Measurements from ENCODE around the gene INPP5A.
"Not testable (repeated sequence)": the region's sequence is repeated elsewhere in the genome, so short reads cannot be mapped to it uniquely, and the experiment has no call there.

INPP5A gene

GRCh38 chr10:132595021-132595420 is 57.4 kb downstream of the INPP5A start:
- no peak for DNase-seq (ENCODE audit: low spot score)

GRCh38 chr10:132595854-132596253 is 58.3 kb downstream of the INPP5A start:
- no peak for DNase-seq (ENCODE audit: low spot score)

- no peak for DNase-seq (ENCODE audit: low spot score)
Measured at GRCh38 chr10:132596742-132597279, 59.2 kb downstream of the INPP5A start.

- no peak for DNase-seq (ENCODE audit: low spot score)
Measured at GRCh38 chr10:132597654-132598053, 60.1 kb downstream of the INPP5A start.

- not testable (repeated sequence) for DNase-seq (ENCODE audit: low spot score)
Measured at GRCh38 chr10:132599023-132599618, 61.5 kb downstream of the INPP5A start.

- DNase-seq (ENCODE audit: low spot score): no peak
Measured at GRCh38 chr10:132599732-132600131, 62.1 kb downstream of the INPP5A start.

GRCh38 chr10:132600416-132600815 is 62.8 kb downstream of the INPP5A start:
- DNase-seq (ENCODE audit: low spot score): no peak

- no peak for DNase-seq (ENCODE audit: low spot score)
Measured at GRCh38 chr10:132601567-132601966, 64.0 kb downstream of the INPP5A start.

GRCh38 chr10:132602614-132603013 is 65.0 kb downstream of the INPP5A start:
- DNase-seq (ENCODE audit: low spot score): no peak

GRCh38 chr10:132603851-132604533 is 66.4 kb downstream of the INPP5A start:
- DNase-seq (ENCODE audit: low spot score): no peak

GRCh38 chr10:132604686-132605085 is 67.1 kb downstream of the INPP5A start:
- no peak for DNase-seq (ENCODE audit: low spot score)

- no peak for DNase-seq (ENCODE audit: low spot score)
Measured at GRCh38 chr10:132605390-132605789, 67.8 kb downstream of the INPP5A start.

- no peak for DNase-seq (ENCODE audit: low spot score)
Measured at GRCh38 chr10:132606031-132606491, 68.5 kb downstream of the INPP5A start.

GRCh38 chr10:132606536-132607316 is 69.1 kb downstream of the INPP5A start:
- no peak for DNase-seq (ENCODE audit: low spot score)

- no peak for DNase-seq (ENCODE audit: low spot score)
Measured at GRCh38 chr10:132607491-132607890, 69.9 kb downstream of the INPP5A start.

- DNase-seq (ENCODE audit: low spot score): no peak
Measured at GRCh38 chr10:132607961-132608495, 70.4 kb downstream of the INPP5A start.

- DNase-seq (ENCODE audit: low spot score): no peak
Measured at GRCh38 chr10:132608511-132609195, 71.1 kb downstream of the INPP5A start.

GRCh38 chr10:132609211-132609610 is 71.6 kb downstream of the INPP5A start:
- no peak for DNase-seq (ENCODE audit: low spot score)

- DNase-seq (ENCODE audit: low spot score): no peak
Measured at GRCh38 chr10:132610071-132610701, 72.6 kb downstream of the INPP5A start.

- DNase-seq (ENCODE audit: low spot score): no peak
Measured at GRCh38 chr10:132611026-132611910, 73.7 kb downstream of the INPP5A start.

Data from kidney capillary endothelial cell (primary cell).